HL-60 (cell line): Measurements from ENCODE around the gene TPM3.

Experiments used
- POLR2AphosphoS5 ChIP-seq: IDR thresholded peaks from 2 replicates; pipeline ENCODE4 v1.6.1; 2012; ENCODE audit warnings: low read depth
- SPI1 ChIP-seq: IDR thresholded peaks from 2 replicates; pipeline ENCODE4 v1.6.1; 2012; ENCODE audit warnings: low read depth, mild to moderate bottlenecking, borderline replicate concordance
- TF ChIP-seq, protein P1 (sequence below): IDR thresholded peaks from one replicate; pipeline ENCODE4 v1.5.1; 2011; ENCODE audit warnings: low read length, control low read depth, inconsistent platforms; ENCODE audit not compliant: insufficient read depth
- TF ChIP-seq, protein P2 (sequence below): IDR thresholded peaks from 2 replicates; pipeline ENCODE4 v1.6.1; 2012; ENCODE audit warnings: low read depth; ENCODE audit not compliant: insufficient replicate concordance

DNA sequence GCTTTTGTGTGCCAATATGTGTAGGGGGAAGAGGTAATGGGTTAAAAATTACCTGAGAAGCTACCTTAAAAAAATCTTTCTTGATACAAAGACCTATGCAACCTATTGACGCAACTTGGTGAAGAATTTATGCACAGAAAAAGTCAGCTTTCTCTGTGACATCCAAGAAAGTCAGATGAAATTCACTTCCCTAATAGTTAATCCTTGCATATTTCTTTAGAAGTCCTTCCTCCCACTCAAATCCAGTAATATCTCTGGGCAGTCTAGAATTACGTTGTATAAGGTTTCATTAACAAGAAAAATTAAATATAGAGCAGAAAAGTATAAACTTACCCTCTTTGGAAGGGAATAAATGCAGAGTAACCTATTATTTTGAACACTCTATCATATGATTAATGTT lies 31.7 kb upstream of the TPM3 start:
- TF ChIP-seq, protein P1, sequence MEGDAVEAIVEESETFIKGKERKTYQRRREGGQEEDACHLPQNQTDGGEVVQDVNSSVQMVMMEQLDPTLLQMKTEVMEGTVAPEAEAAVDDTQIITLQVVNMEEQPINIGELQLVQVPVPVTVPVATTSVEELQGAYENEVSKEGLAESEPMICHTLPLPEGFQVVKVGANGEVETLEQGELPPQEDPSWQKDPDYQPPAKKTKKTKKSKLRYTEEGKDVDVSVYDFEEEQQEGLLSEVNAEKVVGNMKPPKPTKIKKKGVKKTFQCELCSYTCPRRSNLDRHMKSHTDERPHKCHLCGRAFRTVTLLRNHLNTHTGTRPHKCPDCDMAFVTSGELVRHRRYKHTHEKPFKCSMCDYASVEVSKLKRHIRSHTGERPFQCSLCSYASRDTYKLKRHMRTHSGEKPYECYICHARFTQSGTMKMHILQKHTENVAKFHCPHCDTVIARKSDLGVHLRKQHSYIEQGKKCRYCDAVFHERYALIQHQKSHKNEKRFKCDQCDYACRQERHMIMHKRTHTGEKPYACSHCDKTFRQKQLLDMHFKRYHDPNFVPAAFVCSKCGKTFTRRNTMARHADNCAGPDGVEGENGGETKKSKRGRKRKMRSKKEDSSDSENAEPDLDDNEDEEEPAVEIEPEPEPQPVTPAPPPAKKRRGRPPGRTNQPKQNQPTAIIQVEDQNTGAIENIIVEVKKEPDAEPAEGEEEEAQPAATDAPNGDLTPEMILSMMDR, result no peak
- no peak for TF ChIP-seq POLR2AphosphoS5
- TF ChIP-seq, protein P2, sequence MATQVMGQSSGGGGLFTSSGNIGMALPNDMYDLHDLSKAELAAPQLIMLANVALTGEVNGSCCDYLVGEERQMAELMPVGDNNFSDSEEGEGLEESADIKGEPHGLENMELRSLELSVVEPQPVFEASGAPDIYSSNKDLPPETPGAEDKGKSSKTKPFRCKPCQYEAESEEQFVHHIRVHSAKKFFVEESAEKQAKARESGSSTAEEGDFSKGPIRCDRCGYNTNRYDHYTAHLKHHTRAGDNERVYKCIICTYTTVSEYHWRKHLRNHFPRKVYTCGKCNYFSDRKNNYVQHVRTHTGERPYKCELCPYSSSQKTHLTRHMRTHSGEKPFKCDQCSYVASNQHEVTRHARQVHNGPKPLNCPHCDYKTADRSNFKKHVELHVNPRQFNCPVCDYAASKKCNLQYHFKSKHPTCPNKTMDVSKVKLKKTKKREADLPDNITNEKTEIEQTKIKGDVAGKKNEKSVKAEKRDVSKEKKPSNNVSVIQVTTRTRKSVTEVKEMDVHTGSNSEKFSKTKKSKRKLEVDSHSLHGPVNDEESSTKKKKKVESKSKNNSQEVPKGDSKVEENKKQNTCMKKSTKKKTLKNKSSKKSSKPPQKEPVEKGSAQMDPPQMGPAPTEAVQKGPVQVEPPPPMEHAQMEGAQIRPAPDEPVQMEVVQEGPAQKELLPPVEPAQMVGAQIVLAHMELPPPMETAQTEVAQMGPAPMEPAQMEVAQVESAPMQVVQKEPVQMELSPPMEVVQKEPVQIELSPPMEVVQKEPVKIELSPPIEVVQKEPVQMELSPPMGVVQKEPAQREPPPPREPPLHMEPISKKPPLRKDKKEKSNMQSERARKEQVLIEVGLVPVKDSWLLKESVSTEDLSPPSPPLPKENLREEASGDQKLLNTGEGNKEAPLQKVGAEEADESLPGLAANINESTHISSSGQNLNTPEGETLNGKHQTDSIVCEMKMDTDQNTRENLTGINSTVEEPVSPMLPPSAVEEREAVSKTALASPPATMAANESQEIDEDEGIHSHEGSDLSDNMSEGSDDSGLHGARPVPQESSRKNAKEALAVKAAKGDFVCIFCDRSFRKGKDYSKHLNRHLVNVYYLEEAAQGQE, result no peak
- TF ChIP-seq SPI1, result peak; percentile 36; the same call in 1 of the 2 replicates
